ENCODE data around the gene ST6GAL1.
A peak's percentile ranks its signal among the peaks of the same experiment; 100 is the strongest.
"Not testable (repeated sequence)": the region's sequence is repeated elsewhere in the genome, so short reads cannot be mapped to it uniquely, and the experiment has no call there.

The ST6GAL1 gene

GRCh38 chr3:186930143-186930640 lies at the start of gene ST6GAL1:
TSS of gene ST6GAL1 (plus strand) at chr3:186930526. CDS start at chr3:187042704, 112,178 bp downstream.
- TF ChIP-seq CTCF (IDR thresholded peaks at IDR 0.05; ENCODE audit: borderline replicate concordance, control extremely low read depth, extremely low read depth, insufficient read depth, missing control alignments): peak; percentile 18
- in situ Hi-C loops (cut with MboI; ENCODE audit: low sequenced_read_pairs, unreplicated experiment): no loop called here
- DNase-seq (ENCODE audit: low spot score): peak; percentile 87

- TF ChIP-seq CTCF (IDR thresholded peaks at IDR 0.05; ENCODE audit: borderline replicate concordance, control extremely low read depth, extremely low read depth, insufficient read depth, missing control alignments): no peak
- DNase-seq (ENCODE audit: low spot score): no peak
- in situ Hi-C loops (cut with MboI; ENCODE audit: low sequenced_read_pairs, unreplicated experiment): no loop called here
Observed at GRCh38 chr3:186882150-186882524, 48.2 kb upstream of the ST6GAL1 start.

GRCh38 chr3:186882881-186883685 lies 47.2 kb upstream of the ST6GAL1 start:
- DNase-seq (ENCODE audit: low spot score): no peak

GRCh38 chr3:186883686-186884058 lies 46.7 kb upstream of the ST6GAL1 start:
- in situ Hi-C loops (cut with MboI; ENCODE audit: low sequenced_read_pairs, unreplicated experiment): no loop called here
- DNase-seq (ENCODE audit: low spot score): no peak

More at GRCh38 chr3:186882881-186883685, 47.2 kb upstream of the ST6GAL1 start:
- in situ Hi-C loops (cut with MboI; ENCODE audit: low sequenced_read_pairs, unreplicated experiment): no loop called here
- no peak for TF ChIP-seq CTCF (IDR thresholded peaks at IDR 0.05; ENCODE audit: borderline replicate concordance, control extremely low read depth, extremely low read depth, insufficient read depth, missing control alignments)

GRCh38 chr3:186884868-186885267 lies 45.5 kb upstream of the ST6GAL1 start:
- DNase-seq (ENCODE audit: low spot score); in situ Hi-C loops (cut with MboI; ENCODE audit: low sequenced_read_pairs, unreplicated experiment): not testable (repeated sequence)

More at GRCh38 chr3:186883686-186884058, 46.7 kb upstream of the ST6GAL1 start:
- no peak for TF ChIP-seq CTCF (IDR thresholded peaks at IDR 0.05; ENCODE audit: borderline replicate concordance, control extremely low read depth, extremely low read depth, insufficient read depth, missing control alignments)

GRCh38 chr3:186886202-186886981 lies 43.9 kb upstream of the ST6GAL1 start:
- in situ Hi-C loops (cut with MboI; ENCODE audit: low sequenced_read_pairs, unreplicated experiment): no loop called here
- TF ChIP-seq CTCF (IDR thresholded peaks at IDR 0.05; ENCODE audit: borderline replicate concordance, control extremely low read depth, extremely low read depth, insufficient read depth, missing control alignments): no peak
- no peak for DNase-seq (ENCODE audit: low spot score)

- in situ Hi-C loops (cut with MboI; ENCODE audit: low sequenced_read_pairs, unreplicated experiment): not testable (repeated sequence)
Observed at GRCh38 chr3:186887507-186887938, 42.8 kb upstream of the ST6GAL1 start.

More at GRCh38 chr3:186887507-186887938, 42.8 kb upstream of the ST6GAL1 start:
- DNase-seq (ENCODE audit: low spot score): not testable (repeated sequence)
